ENCODE data around the gene OPN5.

- TF ChIP-seq CTCF (IDR thresholded peaks at IDR 0.05; ENCODE audit: extremely low read depth in 1 of 2, insufficient read depth in 1 of 2, low read depth in 1 of 2, low read length in 2 of 2) (no peak), GATA2 (IDR thresholded peaks at IDR 0.05; ENCODE audit: insufficient read depth, insufficient read length, low read depth, low read length) (no peak), POLR2A (IDR thresholded peaks at IDR 0.05; ENCODE audit: low read depth, low read length) (no peak), POLR2AphosphoS5 (IDR thresholded peaks at IDR 0.05; ENCODE audit: insufficient read depth, low read depth, low read length) (no peak), MAX (IDR thresholded peaks at IDR 0.05; ENCODE audit: insufficient read depth, insufficient read length) (no peak), EZH2 (IDR thresholded peaks at IDR 0.05; ENCODE audit: borderline replicate concordance, low read depth, low read length, severe bottlenecking) (no peak), MYC (IDR thresholded peaks at IDR 0.05; ENCODE audit: low read depth, low read length) (no peak), JUN (IDR thresholded peaks at IDR 0.05; ENCODE audit: borderline replicate concordance, insufficient read depth, insufficient read length, low read depth) (no peak), FOS (IDR thresholded peaks at IDR 0.05; ENCODE audit: borderline replicate concordance, insufficient read depth, low read length) (no peak)
Observed at GRCh38 chr6:47794577-47795135, 12.8 kb downstream of the OPN5 start.

Measured in endothelial cell of umbilical vein (primary cell).